GM18951 (cell line): ENCODE results near the gene CST9.
"Not testable (repeated sequence)": the region's sequence is repeated elsewhere in the genome, so short reads cannot be mapped to it uniquely, and the experiment has no call there.

ENCODE experiments used
- POLR2A ChIP-seq: IDR thresholded peaks from 4 replicates; pipeline ENCODE4 v1.6.1; 2011; ENCODE audit warnings: mild to moderate bottlenecking; ENCODE audit not compliant: insufficient read length, insufficient read depth; ENCODE audit errors: extremely low read depth
- in situ Hi-C: fragments of 300-500 bp; cut with MboI; formaldehyde crosslinking; loops from one replicate; pipeline ENCODE4 v1.12.0; 2022; ENCODE audit warnings: low sequenced_read_pairs, mixed read lengths, inconsistent platforms; ENCODE audit not compliant: unreplicated experiment

The CST9 gene

GRCh38 chr20:23584434-23585199 is 21.1 kb downstream of the CST9 start:
- in situ Hi-C loops, result no loop called here
- no peak for TF ChIP-seq POLR2A

GRCh38 chr20:23583526-23583925 is 22.2 kb downstream of the CST9 start:
- no peak for TF ChIP-seq POLR2A
- in situ Hi-C loops, result no loop called here

DNA sequence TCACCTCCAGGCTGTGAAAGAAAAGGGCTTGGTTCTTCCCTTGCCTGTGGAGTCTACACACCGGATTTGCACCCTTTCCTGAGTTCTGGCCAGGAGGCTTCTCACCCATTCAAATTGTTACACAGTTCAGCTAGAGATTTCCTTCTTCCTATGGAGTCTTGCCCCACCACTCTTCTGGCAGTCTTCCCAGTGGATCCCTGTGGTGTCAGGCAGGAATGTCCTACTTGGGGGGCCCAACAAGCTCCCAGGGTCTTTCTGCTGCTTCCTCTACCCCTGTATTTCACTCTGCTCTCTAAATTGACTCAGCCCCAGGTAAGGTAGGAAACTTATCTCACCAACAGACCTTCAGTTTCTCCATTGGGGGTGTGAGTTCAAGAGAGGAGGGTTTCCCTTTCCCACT is 23.4 kb downstream of the CST9 start:
- no peak for TF ChIP-seq POLR2A
- in situ Hi-C loops, result no loop called here

DNA sequence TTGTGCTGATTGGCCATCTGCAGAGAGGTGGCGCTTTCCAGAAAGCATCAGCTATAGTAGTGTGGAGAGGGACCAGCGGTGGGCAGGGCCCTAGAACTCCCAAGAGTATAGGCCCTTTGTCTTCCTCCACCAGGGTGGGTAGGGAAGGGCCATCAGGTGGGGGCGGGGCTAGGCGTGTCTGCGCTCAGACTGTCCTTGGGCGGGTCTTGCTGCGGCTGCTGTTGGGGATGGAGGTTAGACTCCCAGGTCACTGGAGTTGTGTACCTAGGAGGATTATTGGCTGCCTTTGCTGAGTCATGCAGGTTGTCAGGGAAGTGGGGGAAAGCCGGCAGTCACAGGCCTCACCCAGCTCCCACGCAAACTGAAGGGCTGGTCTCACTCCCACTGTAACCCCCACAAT is 23.9 kb downstream of the CST9 start:
- in situ Hi-C loops, result not testable (repeated sequence)

GRCh38 chr20:23574977-23575376 is 30.7 kb downstream of the CST9 start:
- in situ Hi-C loops, result no loop called here
- no peak for TF ChIP-seq POLR2A

GRCh38 chr20:23570178-23570760 is 35.4 kb downstream of the CST9 start:
- in situ Hi-C loops, result no loop called here
- no peak for TF ChIP-seq POLR2A

DNA sequence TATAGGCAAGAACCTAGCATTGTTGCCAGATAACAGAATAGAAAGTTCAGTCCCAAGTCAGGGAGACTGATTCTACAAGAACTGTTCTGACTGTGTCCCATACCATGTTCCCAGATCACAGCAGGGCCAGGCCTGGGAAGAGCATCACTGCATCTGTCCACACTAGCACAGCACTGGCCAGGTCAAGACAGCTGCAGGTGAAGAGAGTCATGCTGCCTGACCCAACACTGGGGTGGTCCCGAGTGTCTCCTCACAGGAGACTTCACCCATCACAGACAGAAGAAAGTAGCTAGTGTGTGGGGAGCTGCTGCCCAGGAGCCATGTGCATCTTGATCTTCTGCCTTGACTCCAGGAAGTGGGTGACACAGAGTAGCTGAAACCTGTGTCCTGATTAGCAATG is 36.1 kb downstream of the CST9 start:
- TF ChIP-seq POLR2A, result no peak
- in situ Hi-C loops, result no loop called here

DNA sequence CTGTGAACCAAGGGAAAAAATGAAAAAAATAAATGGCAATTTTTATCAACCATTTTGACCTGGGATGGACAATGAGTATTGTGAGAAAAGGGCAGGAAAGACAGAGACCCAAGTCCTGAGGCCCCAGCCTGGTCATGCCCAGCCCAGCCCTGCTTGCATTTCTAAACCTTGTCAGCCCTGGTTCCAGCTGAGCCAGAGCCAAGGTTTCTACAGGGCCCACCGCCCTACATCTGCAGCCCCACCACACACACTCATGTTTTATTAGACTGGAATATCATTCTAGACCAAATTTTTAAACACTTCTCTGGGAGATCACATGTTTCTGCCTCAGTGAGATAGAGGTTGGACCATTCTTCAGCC is 36.8 kb downstream of the CST9 start:
- in situ Hi-C loops, result no loop called here
- no peak for TF ChIP-seq POLR2A

- no peak for TF ChIP-seq POLR2A
- in situ Hi-C loops, result no loop called here
Observed at GRCh38 chr20:23568320-23568970, 37.3 kb downstream of the CST9 start, which contains the start of gene CST9L. TSS of gene CST9L (minus strand) at chr20:23568484. CDS start at chr20:23568450, 34 bp downstream.

- in situ Hi-C loops, result no loop called here
Observed at GRCh38 chr20:23566199-23566932, 39.4 kb downstream of the CST9 start.

GRCh38 chr20:23565503-23566045 is 40.1 kb downstream of the CST9 start:
- in situ Hi-C loops, result no loop called here
- TF ChIP-seq POLR2A, result no peak

More at GRCh38 chr20:23566199-23566932, 39.4 kb downstream of the CST9 start:
- TF ChIP-seq POLR2A, result no peak

GRCh38 chr20:23564927-23565326 is 40.8 kb downstream of the CST9 start:
- no peak for TF ChIP-seq POLR2A
- in situ Hi-C loops, result no loop called here

GRCh38 chr20:23562721-23563342 is 42.9 kb downstream of the CST9 start:
- no peak for TF ChIP-seq POLR2A
- in situ Hi-C loops, result no loop called here
